Measurements from ENCODE around the gene B3GAT3.
"Not testable (repeated sequence)": the region's sequence is repeated elsewhere in the genome, so short reads cannot be mapped to it uniquely, and the experiment has no call there.

DNA sequence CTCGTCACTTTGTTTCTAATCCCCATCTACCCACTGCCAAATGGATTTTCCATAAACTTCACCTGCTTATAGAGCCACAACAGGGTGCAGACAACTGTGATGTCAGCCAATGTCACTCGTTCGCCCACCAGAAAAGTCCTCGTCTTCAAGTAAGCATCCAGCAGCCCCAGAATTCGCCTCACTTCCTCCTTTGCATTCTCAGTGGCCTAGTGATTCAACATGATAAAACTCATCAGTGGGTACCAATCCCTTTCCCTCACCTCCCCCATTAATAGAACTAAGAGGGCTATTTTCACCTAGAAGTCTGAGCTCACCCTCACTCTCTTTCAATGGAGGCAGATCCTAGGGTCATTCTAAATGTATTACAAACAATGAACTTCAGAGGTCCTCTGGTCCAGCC is 50.9 kb downstream of the B3GAT3 start:
- TF ChIP-seq, protein P1, sequence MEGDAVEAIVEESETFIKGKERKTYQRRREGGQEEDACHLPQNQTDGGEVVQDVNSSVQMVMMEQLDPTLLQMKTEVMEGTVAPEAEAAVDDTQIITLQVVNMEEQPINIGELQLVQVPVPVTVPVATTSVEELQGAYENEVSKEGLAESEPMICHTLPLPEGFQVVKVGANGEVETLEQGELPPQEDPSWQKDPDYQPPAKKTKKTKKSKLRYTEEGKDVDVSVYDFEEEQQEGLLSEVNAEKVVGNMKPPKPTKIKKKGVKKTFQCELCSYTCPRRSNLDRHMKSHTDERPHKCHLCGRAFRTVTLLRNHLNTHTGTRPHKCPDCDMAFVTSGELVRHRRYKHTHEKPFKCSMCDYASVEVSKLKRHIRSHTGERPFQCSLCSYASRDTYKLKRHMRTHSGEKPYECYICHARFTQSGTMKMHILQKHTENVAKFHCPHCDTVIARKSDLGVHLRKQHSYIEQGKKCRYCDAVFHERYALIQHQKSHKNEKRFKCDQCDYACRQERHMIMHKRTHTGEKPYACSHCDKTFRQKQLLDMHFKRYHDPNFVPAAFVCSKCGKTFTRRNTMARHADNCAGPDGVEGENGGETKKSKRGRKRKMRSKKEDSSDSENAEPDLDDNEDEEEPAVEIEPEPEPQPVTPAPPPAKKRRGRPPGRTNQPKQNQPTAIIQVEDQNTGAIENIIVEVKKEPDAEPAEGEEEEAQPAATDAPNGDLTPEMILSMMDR (IDR thresholded peaks at IDR 0.05) = not testable (repeated sequence)
- TF ChIP-seq POLR2A (IDR thresholded peaks at IDR 0.05) = not testable (repeated sequence)
